GM10248 (cell line): Measurements from ENCODE around the gene FLRT2.

Source experiments
- CTCF ChIA-PET: fragments of 300-600 bp; sonication (Branson Sonifier 250); formaldehyde crosslinking; extraction: SDS; loops from one replicate; lab custom pipeline; 2021; ENCODE audit warnings: antibody characterized with exemption; lab: Yijun Ruan, JAX
- POLR2A ChIA-PET: fragments of 350-650 bp; sonication (Branson Sonifier 250); formaldehyde crosslinking; extraction: SDS; loops from one replicate; lab custom pipeline; 2020; ENCODE audit warnings: antibody characterized with exemption; lab: Yijun Ruan, JAX
- DNase-seq: peaks from one replicate; pipeline ENCODE4 v3.0.0; 2012; ENCODE audit errors: extremely low spot score
- CTCF ChIP-seq: IDR thresholded peaks from 2 replicates; pipeline ENCODE4 v1.5.1; 2012; ENCODE audit warnings: mild to moderate bottlenecking, low read depth; ENCODE audit errors: extremely low read depth, missing control alignments, control extremely low read depth

The FLRT2 gene

DNA sequence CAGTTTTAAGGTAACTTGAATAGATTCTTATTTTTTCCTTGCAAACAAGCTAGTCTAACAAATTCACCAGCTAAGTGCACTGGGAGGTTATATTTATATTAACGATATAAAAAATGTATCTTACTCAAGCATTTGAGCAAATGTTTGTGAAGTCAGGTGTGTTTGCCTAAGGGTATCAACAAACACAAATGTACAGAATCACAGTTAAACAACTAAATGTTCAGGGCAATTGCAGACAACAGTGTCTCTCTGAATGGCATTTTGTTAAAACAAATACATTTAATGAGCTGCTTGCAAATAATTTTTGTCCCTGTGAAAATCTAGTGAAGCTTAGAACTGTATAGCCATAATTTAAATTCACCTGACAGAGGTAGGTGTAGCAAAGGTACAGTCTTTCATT is 28.2 kb upstream of the FLRT2 start:
- DNase-seq, result no peak

DNA sequence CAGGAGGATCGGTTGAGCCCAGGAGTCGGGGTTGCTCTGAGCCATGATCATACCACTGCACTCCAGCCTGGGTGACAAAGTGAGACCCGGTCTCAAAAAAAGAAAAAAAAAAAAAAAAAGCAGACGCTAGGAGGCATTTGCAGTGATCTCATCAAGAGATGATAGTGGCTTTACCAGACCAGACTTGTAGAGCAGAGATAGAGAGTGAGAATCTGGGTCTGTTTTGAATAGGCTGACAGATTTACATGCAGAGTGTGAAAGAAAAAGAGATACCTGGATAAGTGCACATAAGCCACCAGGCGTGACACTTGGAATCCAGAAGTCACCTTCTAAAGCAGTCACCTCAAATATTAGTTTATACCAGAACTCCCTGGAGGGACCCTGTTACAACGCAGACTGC is 21.1 kb upstream of the FLRT2 start:
- POLR2A ChIA-PET, result no interaction called here
- TF ChIP-seq CTCF, result no peak
- CTCF ChIA-PET, result no interaction called here
- no peak for DNase-seq

More for the DNA sequence above, 28.2 kb upstream of the FLRT2 start:
- CTCF ChIA-PET, result interaction anchor here (1.2 kb wide), 1 partner anchor 58 kb away, joined by 4 read pairs; no protein-coding TSS in a partner anchor
- TF ChIP-seq CTCF, result no peak
- POLR2A ChIA-PET, result no interaction called here

DNA sequence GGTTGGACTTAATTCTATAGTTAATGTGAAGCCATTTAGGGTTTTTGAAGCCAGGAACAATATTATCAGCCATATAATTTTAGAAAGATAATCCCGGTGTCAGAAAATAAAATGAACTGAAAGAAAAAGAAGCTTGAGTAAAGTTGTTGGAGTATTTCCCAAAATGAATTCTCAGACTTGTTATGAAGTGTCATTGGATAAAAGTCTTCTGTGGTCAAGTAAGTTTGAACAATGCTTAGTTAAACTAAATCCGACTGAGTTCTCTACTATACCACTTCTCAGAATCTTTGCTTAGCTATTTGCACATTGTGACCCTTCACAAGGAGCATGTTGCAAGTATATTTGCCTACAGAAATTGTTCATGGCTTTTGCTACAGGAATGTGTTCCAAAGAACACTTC is 17.5 kb upstream of the FLRT2 start:
- ChIA-PET CTCF (no interaction called here), POLR2A (no interaction called here)
- no peak for TF ChIP-seq CTCF
- DNase-seq, result no peak

- ChIA-PET POLR2A (no interaction called here), CTCF (no interaction called here)
- TF ChIP-seq CTCF, result no peak
- no peak for DNase-seq
Measured at GRCh38 chr14:85514487-85514886, 15.5 kb upstream of the FLRT2 start.

DNA sequence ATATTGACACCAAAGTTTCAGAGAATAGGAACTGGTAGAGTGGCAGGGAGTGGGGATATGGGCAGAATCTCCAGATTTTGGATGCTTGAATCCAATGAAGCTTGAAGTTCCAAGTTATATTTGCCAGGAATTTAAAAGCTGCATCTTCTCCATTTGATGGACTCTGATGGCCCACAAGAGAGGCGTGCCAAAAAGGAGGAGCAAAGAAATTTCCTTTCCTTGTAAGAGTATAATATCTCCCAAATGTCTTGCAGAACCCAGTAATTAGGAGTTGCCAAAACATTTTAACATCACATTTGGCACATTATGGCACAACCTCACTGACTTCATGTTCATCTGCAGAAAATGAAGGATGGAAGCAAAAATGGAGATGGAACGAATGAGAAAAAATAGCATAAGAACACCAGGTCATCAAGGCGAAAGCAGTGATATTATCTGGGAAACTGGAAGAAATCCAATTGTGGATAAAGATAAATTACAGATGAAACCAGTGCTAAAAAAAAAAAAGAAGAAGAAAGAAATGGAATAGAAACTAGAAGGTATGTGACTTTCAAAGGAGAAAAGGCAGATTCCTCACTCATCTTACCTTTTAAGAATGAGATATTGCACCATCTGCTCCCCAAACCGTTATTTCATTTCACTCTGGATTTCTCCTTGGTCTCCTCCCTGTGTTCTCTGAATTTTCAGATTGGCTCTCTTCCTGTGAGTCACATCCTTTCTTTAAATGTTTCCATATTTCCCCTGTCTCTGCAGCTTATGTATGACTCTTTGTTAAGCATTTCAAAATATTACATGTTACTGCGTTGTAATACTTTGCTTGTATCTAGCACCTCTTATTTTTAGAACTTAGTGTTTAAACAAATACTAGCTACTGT is 13.5 kb upstream of the FLRT2 start:
- CTCF ChIA-PET, result no interaction called here
- POLR2A ChIA-PET, result no interaction called here
- no peak for DNase-seq

GRCh38 chr14:85517114-85517688 is 12.7 kb upstream of the FLRT2 start:
- no peak for TF ChIP-seq CTCF
- ChIA-PET POLR2A (no interaction called here), CTCF (interaction anchor here (1.2 kb wide), 1 partner anchor 9 kb away, joined by 3 read pairs; no protein-coding TSS in a partner anchor)
- no peak for DNase-seq

More for the DNA sequence above, 13.5 kb upstream of the FLRT2 start:
- TF ChIP-seq CTCF, result no peak
